PFSK-1 (cell line): ENCODE measurements around the gene STK32B.

Source experiments
- FOXP2 ChIP-seq: optimal IDR thresholded peaks from 2 replicates; pipeline ENCODE3; 2011; ENCODE audit warnings: borderline replicate concordance, control low read depth, inconsistent platforms; ENCODE audit not compliant: insufficient read depth; ENCODE audit errors: extremely low read length, extremely low read depth
- POLR2AphosphoS5 ChIP-seq: IDR thresholded peaks from 2 replicates; pipeline ENCODE4 v1.6.1; 2012; ENCODE audit warnings: low read depth, mild to moderate bottlenecking, control low read depth, low read length, moderate library complexity
- REST ChIP-seq, 2 experiments: IDR thresholded peaks; 2 replicates each; pipeline versions ENCODE4 v1.6.1 to v1.8.0; 2011 to 2012; ENCODE audit warnings: low read depth in 2 of 2, low read length in 2 of 2, control low read depth in 1 of 2, inconsistent platforms in 1 of 2, mild to moderate bottlenecking in 1 of 2, moderate library complexity in 1 of 2; ENCODE audit not compliant: insufficient read depth in 1 of 2
- SIN3A ChIP-seq: IDR thresholded peaks from 2 replicates; pipeline ENCODE4 v1.6.1; 2012; ENCODE audit warnings: mild to moderate bottlenecking, low read length, moderate library complexity, borderline replicate concordance; ENCODE audit not compliant: insufficient read depth
- TAF1 ChIP-seq: IDR thresholded peaks from 2 replicates; pipeline ENCODE4 v1.6.1; 2012; ENCODE audit warnings: low read length, control low read depth, borderline replicate concordance; ENCODE audit not compliant: insufficient read depth

Gene STK32B

GRCh38 chr4:5156682-5157081 lies 105.4 kb downstream of the STK32B start:
- TF ChIP-seq REST (IDR thresholded peaks at IDR 0.05; ENCODE audit: insufficient read depth in 1 of 2, low read depth in 2 of 2, low read length in 2 of 2) (no peak), FOXP2 (no peak), TAF1 (no peak), SIN3A (no peak), POLR2AphosphoS5 (no peak)

- TF ChIP-seq TAF1 (no peak), FOXP2 (no peak), POLR2AphosphoS5 (no peak), SIN3A (no peak), REST (IDR thresholded peaks at IDR 0.05; ENCODE audit: insufficient read depth in 1 of 2, low read depth in 2 of 2, low read length in 2 of 2) (no peak)
Measured at GRCh38 chr4:5157791-5158770, 106.8 kb downstream of the STK32B start.

- no peak for TF ChIP-seq REST (IDR thresholded peaks at IDR 0.05; ENCODE audit: insufficient read depth in 1 of 2, low read depth in 2 of 2, low read length in 2 of 2)
Measured at GRCh38 chr4:5158825-5159224, 107.5 kb downstream of the STK32B start.

- TF ChIP-seq REST (IDR thresholded peaks at IDR 0.05; ENCODE audit: insufficient read depth in 1 of 2, low read depth in 2 of 2, low read length in 2 of 2) (no peak), SIN3A (no peak), TAF1 (no peak), POLR2AphosphoS5 (no peak), FOXP2 (no peak)
Measured at GRCh38 chr4:5160668-5161067, 109.4 kb downstream of the STK32B start.

GRCh38 chr4:5162909-5163508 lies 111.7 kb downstream of the STK32B start:
- no peak for TF ChIP-seq REST (IDR thresholded peaks at IDR 0.05; ENCODE audit: insufficient read depth in 1 of 2, low read depth in 2 of 2, low read length in 2 of 2)
